HepG2 (cell line): ENCODE data around the gene SLC9A5. TPM values are rescaled to one million over a fixed set of nuclear protein-coding genes. Genes with fewer than 3 reads are reported as not detected.

Source experiments
- FOSL2 ChIP-seq: sonication (generic); formaldehyde crosslinking; IDR thresholded peaks from 2 replicates; pipeline ENCODE4 v1.4.0; 2020; ENCODE audit warnings: missing genetic modification reagents
- FOXC1 ChIP-seq: sonication (generic); formaldehyde crosslinking; IDR thresholded peaks from 2 replicates; pipeline ENCODE4 v1.8.0; 2022; ENCODE audit warnings: mild to moderate bottlenecking, missing genetic modification reagents, borderline replicate concordance
- MEF2D ChIP-seq: sonication (generic); formaldehyde crosslinking; IDR thresholded peaks from 2 replicates; pipeline ENCODE4 v1.5.1; 2020; ENCODE audit warnings: mild to moderate bottlenecking, missing genetic modification reagents
- MIXL1 ChIP-seq: IDR thresholded peaks from 2 replicates; pipeline ENCODE4 v1.6.1; 2016
- TRIM24 ChIP-seq: sonication (generic); formaldehyde crosslinking; IDR thresholded peaks from 2 replicates; pipeline ENCODE4 v1.8.0; 2022; ENCODE audit warnings: mild to moderate bottlenecking, missing genetic modification reagents
- ZBTB20 ChIP-seq: sonication (generic); formaldehyde crosslinking; IDR thresholded peaks from 2 replicates; pipeline ENCODE4 v1.8.1; 2023; ENCODE audit warnings: missing genetic modification reagents, low read depth, mild to moderate bottlenecking, borderline replicate concordance
- ZNF20 ChIP-seq: sonication (generic); formaldehyde crosslinking; IDR thresholded peaks from 2 replicates; pipeline ENCODE4 v1.4.0; 2020; ENCODE audit warnings: mild to moderate bottlenecking, moderate library complexity, missing genetic modification reagents
- ZNF572 ChIP-seq: sonication (generic); formaldehyde crosslinking; IDR thresholded peaks from 2 replicates; pipeline ENCODE4 v1.5.1; 2020; ENCODE audit warnings: mild to moderate bottlenecking, missing genetic modification reagents
- ZNF674 ChIP-seq: sonication (generic); formaldehyde crosslinking; IDR thresholded peaks from 2 replicates; pipeline ENCODE4 v1.5.0; 2020; ENCODE audit warnings: low read depth, mild to moderate bottlenecking, missing genetic modification reagents
- ZNF749 ChIP-seq: sonication (generic); formaldehyde crosslinking; IDR thresholded peaks from 2 replicates; pipeline ENCODE4 v1.8.0; 2022; ENCODE audit warnings: mild to moderate bottlenecking, missing genetic modification reagents, moderate library complexity, borderline replicate concordance
- polyA plus RNA-seq, 8 experiments: library from polyadenylated mRNA; depleted of rRNA in 3 of 8; stranded (reverse) in 7 of 8; unstranded in 1 of 8; fragments of >200 nt; fragmentation: Illumina TruSeq in 4 of 8; extraction: Trizol in 4 of 8; gene quantifications; 2 replicates each; pipeline versions ENCODE4 v1.2.1 to v1.2.3, GENCODE V29; 2011 to 2016; ENCODE audit warnings: low read depth in 4 of 8, missing spikeins in 1 of 8, mixed read lengths in 1 of 8; ENCODE audit not compliant: insufficient read depth in 1 of 8
- total RNA-seq, 5 experiments: library from RNA; depleted of rRNA; stranded (reverse); fragments of >200 nt; fragmentation: Illumina TruSeq; extraction: Trizol; gene quantifications; 2 replicates each; pipeline ENCODE4 v1.2.3, GENCODE V29; 2016; ENCODE audit warnings: low read depth in 1 of 5
- TF ChIP-seq, protein P1 (sequence below): sonication (generic); formaldehyde crosslinking; IDR thresholded peaks from 2 replicates; pipeline ENCODE4 v1.9.0; 2021; ENCODE audit warnings: mild to moderate bottlenecking, missing genetic modification reagents
- TF ChIP-seq, protein P2 (sequence below): sonication (generic); formaldehyde crosslinking; IDR thresholded peaks from 2 replicates; pipeline ENCODE4 v1.4.0; 2020; ENCODE audit warnings: missing genetic modification reagents
- TF ChIP-seq, protein P3 (sequence below): sonication (generic); formaldehyde crosslinking; IDR thresholded peaks from 2 replicates; pipeline ENCODE4 v1.8.0; 2022; ENCODE audit warnings: missing genetic modification reagents, low read depth, mild to moderate bottlenecking, borderline replicate concordance
- TF ChIP-seq, protein P4 (sequence below): sonication (generic); formaldehyde crosslinking; IDR thresholded peaks from 2 replicates; pipeline ENCODE4 v1.5.1; 2020; ENCODE audit warnings: missing genetic modification reagents, mild to moderate bottlenecking, borderline replicate concordance
- TF ChIP-seq, protein P5 (sequence below): IDR thresholded peaks from 2 replicates; pipeline ENCODE4 v1.6.1; 2016; ENCODE audit warnings: missing genetic modification reagents, missing compliant biosample characterization

SLC9A5 gene
- total and polyA plus RNA-seq, 2 of the 13 experiments (the other 11 are each of a cell fraction or from before 2014, with no cell fraction given): 0.58 to 1.4 TPM

DNA sequence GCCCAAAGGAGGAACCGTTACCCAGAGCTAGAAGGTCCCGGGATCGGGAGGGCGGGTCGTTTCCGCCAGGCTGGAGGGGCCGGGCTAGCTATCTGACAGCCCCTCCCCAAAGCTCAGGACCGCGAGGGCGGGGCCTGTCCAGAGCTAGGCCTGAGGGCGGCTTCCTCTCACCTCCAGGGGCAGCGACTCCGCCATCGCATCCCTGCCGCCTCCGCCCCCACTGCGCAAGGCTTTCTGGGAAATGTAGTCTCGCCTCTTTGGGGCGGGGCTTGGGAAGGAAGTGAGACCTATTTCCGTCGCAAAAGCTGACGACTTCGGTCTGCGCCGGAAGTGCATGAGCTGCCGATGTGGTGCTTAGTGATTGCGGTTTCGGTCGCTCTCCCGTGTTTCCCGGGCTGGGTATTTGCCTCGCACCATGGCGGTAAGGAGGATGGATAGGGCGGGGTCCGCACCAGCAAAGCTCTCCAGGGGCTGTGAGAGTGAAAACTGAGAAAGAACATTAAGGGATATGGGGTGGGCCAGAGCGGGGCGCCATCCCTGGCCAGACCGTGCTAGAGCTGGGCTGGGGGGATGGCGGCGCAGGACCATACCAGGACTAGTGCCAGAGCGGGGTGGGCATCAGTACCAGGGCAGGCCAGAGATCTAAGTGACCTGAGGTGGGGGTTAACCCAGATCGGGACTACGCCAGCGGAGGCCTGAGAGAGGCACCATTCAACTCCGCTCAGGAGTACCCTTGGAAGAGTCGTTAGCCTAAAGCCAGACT, 21.8 kb upstream of the SLC9A5 start, which contains the start of gene TMEM208 (continued):
- TF ChIP-seq, protein P1, sequence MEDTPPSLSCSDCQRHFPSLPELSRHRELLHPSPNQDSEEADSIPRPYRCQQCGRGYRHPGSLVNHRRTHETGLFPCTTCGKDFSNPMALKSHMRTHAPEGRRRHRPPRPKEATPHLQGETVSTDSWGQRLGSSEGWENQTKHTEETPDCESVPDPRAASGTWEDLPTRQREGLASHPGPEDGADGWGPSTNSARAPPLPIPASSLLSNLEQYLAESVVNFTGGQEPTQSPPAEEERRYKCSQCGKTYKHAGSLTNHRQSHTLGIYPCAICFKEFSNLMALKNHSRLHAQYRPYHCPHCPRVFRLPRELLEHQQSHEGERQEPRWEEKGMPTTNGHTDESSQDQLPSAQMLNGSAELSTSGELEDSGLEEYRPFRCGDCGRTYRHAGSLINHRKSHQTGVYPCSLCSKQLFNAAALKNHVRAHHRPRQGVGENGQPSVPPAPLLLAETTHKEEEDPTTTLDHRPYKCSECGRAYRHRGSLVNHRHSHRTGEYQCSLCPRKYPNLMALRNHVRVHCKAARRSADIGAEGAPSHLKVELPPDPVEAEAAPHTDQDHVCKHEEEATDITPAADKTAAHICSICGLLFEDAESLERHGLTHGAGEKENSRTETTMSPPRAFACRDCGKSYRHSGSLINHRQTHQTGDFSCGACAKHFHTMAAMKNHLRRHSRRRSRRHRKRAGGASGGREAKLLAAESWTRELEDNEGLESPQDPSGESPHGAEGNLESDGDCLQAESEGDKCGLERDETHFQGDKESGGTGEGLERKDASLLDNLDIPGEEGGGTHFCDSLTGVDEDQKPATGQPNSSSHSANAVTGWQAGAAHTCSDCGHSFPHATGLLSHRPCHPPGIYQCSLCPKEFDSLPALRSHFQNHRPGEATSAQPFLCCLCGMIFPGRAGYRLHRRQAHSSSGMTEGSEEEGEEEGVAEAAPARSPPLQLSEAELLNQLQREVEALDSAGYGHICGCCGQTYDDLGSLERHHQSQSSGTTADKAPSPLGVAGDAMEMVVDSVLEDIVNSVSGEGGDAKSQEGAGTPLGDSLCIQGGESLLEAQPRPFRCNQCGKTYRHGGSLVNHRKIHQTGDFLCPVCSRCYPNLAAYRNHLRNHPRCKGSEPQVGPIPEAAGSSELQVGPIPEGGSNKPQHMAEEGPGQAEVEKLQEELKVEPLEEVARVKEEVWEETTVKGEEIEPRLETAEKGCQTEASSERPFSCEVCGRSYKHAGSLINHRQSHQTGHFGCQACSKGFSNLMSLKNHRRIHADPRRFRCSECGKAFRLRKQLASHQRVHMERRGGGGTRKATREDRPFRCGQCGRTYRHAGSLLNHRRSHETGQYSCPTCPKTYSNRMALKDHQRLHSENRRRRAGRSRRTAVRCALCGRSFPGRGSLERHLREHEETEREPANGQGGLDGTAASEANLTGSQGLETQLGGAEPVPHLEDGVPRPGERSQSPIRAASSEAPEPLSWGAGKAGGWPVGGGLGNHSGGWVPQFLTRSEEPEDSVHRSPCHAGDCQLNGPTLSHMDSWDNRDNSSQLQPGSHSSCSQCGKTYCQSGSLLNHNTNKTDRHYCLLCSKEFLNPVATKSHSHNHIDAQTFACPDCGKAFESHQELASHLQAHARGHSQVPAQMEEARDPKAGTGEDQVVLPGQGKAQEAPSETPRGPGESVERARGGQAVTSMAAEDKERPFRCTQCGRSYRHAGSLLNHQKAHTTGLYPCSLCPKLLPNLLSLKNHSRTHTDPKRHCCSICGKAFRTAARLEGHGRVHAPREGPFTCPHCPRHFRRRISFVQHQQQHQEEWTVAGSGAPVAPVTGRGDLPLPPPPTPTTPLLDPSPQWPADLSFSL (CRISPR knock-in tag): no peak
- TF ChIP-seq ZNF20 (CRISPR knock-in tag) (no peak), MIXL1 (CRISPR knock-in tag) (peak; percentile 74), FOSL2 (CRISPR knock-in tag) (peak; percentile 66), ZNF572 (CRISPR knock-in tag) (peak; percentile 93), ZNF674 (CRISPR knock-in tag) (no peak), TRIM24 (no peak), ZBTB20 (CRISPR knock-in tag) (0 out of 2 replicates have a peak, but pooled peaks have one; percentile 57), ZNF749 (CRISPR knock-in tag) (no peak), MEF2D (peak; percentile 27; the same call in 1 of the 2 replicates), FOXC1 (no peak)
- TF ChIP-seq, protein P2, sequence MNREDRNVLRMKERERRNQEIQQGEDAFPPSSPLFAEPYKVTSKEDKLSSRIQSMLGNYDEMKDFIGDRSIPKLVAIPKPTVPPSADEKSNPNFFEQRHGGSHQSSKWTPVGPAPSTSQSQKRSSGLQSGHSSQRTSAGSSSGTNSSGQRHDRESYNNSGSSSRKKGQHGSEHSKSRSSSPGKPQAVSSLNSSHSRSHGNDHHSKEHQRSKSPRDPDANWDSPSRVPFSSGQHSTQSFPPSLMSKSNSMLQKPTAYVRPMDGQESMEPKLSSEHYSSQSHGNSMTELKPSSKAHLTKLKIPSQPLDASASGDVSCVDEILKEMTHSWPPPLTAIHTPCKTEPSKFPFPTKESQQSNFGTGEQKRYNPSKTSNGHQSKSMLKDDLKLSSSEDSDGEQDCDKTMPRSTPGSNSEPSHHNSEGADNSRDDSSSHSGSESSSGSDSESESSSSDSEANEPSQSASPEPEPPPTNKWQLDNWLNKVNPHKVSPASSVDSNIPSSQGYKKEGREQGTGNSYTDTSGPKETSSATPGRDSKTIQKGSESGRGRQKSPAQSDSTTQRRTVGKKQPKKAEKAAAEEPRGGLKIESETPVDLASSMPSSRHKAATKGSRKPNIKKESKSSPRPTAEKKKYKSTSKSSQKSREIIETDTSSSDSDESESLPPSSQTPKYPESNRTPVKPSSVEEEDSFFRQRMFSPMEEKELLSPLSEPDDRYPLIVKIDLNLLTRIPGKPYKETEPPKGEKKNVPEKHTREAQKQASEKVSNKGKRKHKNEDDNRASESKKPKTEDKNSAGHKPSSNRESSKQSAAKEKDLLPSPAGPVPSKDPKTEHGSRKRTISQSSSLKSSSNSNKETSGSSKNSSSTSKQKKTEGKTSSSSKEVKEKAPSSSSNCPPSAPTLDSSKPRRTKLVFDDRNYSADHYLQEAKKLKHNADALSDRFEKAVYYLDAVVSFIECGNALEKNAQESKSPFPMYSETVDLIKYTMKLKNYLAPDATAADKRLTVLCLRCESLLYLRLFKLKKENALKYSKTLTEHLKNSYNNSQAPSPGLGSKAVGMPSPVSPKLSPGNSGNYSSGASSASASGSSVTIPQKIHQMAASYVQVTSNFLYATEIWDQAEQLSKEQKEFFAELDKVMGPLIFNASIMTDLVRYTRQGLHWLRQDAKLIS (CRISPR knock-in tag): no peak
- TF ChIP-seq, protein P3, sequence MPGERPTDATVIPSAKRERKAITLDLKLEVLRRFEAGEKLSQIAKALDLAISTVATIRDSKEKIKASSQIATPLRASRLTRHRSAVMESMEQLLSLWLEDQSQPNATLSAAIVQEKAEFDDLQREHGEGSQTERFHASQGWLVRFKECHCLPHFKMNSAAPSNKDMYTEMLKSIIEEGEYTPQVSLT (CRISPR knock-in tag): no peak; the same call in 1 of the 2 replicates
- TF ChIP-seq, protein P4, sequence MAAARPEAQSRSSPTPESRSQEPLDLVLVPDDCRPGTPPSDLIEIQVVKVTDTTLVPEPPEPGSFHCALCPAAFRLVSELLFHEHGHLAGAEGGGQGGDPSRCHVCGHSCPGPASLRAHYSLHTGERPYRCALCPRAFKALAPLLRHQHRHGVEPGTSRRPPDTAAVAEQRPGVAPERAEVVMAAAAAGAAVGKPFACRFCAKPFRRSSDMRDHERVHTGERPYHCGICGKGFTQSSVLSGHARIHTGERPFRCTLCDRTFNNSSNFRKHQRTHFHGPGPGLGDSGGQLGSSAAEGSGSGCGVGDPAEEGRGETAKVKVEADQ (CRISPR knock-in tag): no peak; the same call in 1 of the 2 replicates
- TF ChIP-seq, protein P5, sequence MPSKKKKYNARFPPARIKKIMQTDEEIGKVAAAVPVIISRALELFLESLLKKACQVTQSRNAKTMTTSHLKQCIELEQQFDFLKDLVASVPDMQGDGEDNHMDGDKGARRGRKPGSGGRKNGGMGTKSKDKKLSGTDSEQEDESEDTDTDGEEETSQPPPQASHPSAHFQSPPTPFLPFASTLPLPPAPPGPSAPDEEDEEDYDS (CRISPR knock-in tag): peak; percentile 92
